Ecto neural progenitor cell (in vitro differentiated cells): ENCODE results near the gene GALNTL6.

Source experiments
- DNase-seq: peaks from one replicate; pipeline ENCODE4 v3.0.0-alpha.2; 2018; ENCODE audit warnings: low spot score

Gene GALNTL6

DNA sequence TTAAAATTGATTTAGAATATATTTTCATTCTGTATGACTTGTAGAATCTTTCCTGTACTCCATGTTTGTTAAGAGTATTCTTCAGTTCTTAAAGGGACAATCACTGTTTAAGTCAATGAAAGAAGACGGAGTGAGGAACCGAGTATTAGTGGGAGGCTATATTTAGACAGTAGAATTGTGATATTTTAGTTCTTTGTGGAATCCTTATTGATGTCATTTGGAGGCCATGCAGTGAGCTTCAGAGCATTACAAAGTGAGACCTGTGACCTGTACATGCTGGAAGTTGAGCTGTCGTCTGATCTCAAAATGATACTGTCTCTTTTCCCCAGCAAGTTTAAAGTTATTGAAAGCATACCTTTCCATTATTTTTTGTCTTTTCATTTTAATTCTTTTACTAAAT lies 394.7 kb downstream of the GALNTL6 start:
- no peak for DNase-seq

- no peak for DNase-seq
Observed at GRCh38 chr4:172220679-172221078, 407.5 kb downstream of the GALNTL6 start.

GRCh38 chr4:172225457-172225856 lies 412.3 kb downstream of the GALNTL6 start:
- DNase-seq: no peak

GRCh38 chr4:172232966-172233365 lies 419.8 kb downstream of the GALNTL6 start:
- peak; percentile 44 for DNase-seq

GRCh38 chr4:172243551-172243950 lies 430.3 kb downstream of the GALNTL6 start:
- no peak for DNase-seq

DNA sequence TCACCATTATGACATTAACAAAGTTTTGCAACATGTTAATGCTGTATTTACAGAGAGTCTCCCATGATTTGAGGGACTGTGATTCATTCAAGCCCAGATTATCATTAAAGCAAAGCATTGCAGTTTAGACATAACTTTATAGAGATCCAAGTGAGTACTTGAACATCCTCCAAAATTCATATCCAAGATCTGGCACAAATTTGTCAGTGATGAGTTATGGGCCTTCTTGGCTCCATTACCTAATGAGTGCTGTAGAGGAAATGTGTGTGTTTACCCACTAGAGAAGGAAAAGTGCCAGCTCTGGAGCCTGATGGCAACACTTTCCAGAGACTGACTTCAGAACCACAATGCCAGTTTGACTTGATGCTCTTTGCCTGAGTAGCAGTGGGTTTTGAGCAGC lies 432.3 kb downstream of the GALNTL6 start:
- no peak for DNase-seq

DNA sequence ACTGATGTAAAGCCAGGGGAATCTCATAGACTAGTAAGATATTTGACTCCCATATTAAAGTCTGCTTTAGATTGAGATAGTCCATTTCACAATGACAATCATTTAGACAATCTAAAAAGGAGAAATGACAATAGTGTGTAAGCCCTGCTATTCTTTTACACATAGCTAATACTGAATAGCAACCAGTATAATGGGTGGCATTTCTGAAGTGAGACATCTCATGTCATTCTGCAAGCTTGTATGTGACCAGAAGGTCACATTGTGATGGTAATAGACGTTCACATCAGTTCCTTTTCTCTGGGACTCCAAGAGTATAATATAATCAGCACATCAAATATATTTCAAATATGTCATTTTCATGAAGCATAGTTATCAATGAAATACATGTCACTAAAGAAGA lies 440.2 kb downstream of the GALNTL6 start:
- DNase-seq: no peak

- DNase-seq: no peak
Observed at GRCh38 chr4:172256820-172257219, 443.6 kb downstream of the GALNTL6 start.

DNA sequence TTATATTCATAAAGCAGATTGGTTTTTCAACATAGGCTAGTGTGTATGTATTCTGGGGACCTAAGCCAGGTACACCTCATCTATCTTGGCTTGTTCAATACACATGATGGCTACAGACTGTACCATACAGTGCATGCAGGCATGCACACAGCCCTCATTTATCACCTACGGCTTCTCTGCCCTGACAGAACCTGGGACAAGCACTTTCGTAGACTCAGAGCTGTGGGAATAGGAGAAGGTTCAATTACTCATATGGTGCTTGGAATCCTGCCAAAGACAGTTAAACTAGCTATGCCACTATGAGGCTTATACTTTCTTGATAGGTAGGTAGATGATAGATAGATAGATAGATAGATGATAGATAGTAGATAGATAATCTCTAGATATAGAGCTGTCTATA lies 457.2 kb downstream of the GALNTL6 start:
- no peak for DNase-seq

GRCh38 chr4:172287117-172287516 lies 473.9 kb downstream of the GALNTL6 start:
- DNase-seq: no peak

DNA sequence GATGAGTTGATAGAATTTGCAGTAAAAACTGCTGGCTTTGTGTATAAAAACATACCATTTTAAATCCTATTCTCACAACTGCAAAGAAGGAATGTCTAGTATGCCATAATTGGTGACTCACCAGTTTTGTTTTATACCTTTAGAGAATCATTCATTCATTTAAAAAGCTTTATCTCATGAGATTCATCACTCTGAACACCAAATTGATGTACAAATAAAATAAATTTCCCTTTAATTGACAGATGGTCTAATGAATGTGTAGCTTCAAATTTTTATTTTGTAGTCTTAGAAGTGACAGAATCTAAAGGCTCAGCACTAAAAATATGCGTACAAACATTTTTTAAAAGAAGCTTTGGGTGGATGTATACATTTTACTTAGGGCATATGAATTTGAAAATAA lies 492.5 kb downstream of the GALNTL6 start:
- DNase-seq: no peak

DNA sequence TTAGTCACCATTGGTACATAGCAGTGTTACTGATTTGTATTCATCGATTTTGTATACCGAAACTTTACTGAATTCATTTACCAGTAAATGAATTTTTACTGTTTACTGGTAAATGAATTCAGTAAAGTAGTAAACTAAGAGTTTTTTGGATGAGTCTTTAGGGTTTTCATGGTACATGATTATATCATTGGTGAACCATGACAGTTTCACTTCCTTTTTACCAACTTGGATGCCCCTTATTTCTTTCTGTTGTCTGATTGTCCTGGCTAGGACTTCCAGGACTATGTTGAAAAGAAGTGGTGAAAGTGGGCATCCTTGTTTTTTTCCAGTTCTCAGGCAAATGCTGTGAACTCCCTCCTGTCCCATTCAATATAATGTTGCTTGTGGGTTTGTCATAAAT lies 494.9 kb downstream of the GALNTL6 start:
- DNase-seq: no peak

DNA sequence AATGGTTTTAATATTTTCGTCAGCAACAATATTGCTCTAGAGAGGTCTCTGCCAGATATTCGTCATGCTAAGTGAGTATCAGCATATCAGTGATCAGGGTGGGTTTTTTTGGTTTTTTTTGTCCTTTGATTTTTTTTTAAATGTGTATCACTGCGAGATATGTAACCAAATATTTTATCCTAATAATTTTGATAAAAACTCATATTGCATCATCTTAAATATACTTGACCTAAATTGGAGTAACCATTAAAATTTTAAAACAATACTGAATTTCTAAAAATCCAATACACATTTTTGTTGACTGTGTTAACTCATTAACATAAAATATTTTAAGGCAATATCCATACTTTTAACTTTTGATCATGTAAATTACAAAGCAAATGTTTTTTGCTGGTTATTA lies 498.5 kb downstream of the GALNTL6 start:
- no peak for DNase-seq

GRCh38 chr4:172323288-172323687 lies 510.1 kb downstream of the GALNTL6 start:
- DNase-seq: no peak

- DNase-seq: no peak
Observed at GRCh38 chr4:172344308-172344938, 531.2 kb downstream of the GALNTL6 start.

DNA sequence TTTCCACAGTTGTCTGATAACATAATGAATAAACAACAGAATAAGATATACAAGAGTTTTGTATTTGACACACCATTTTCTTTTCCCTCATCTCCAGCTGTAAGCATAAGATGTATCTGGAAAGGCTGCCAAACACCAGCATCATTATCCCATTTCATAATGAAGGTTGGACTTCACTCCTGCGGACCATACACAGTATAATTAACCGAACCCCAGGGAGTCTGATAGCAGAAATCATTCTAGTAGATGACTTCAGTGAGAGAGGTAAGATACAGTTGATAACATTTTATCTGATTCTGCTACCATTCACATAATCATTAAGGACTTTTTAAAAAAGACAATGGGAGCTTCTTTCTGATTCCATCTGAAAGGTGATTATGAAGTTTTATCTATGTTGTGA lies 535.2 kb downstream of the GALNTL6 start:
- no peak for DNase-seq

DNA sequence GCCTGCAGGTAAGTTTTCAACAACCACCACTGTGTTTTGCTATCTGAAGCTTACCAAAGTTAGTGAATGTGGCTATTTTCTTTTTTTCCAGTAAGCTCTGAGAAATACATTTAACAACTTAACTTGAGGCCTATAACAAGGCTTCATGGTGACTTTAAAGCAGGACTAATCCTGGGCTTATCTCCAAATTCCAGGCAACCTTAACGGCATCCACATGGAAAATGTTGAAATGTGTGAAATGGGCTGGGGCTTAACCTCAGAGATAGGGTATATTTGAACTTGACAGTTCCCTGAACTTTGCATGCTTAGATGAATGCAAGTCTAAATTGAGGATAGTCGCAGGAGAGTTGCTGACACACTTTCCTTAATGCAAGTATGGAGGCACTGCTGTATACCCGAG lies 539.2 kb downstream of the GALNTL6 start:
- DNase-seq: no peak

DNA sequence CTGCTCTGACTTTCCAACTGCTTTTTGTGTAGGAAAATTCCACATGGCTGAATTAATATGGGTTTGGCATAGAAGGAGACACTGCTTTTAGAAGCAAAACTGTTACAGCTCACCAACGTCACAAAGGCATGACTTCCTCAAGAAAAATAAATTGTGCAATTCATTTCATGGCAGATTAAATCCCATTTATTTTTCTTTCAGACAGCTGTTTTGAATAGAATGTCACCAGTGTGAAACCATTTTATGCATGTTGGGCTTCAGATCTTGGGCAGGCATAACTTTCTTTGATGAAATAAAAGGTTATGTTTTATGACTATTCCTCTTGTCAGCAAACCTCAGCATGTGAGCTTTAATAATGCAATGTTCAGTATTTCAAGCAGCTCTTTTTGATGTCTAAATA lies 542.8 kb downstream of the GALNTL6 start:
- DNase-seq: no peak

DNA sequence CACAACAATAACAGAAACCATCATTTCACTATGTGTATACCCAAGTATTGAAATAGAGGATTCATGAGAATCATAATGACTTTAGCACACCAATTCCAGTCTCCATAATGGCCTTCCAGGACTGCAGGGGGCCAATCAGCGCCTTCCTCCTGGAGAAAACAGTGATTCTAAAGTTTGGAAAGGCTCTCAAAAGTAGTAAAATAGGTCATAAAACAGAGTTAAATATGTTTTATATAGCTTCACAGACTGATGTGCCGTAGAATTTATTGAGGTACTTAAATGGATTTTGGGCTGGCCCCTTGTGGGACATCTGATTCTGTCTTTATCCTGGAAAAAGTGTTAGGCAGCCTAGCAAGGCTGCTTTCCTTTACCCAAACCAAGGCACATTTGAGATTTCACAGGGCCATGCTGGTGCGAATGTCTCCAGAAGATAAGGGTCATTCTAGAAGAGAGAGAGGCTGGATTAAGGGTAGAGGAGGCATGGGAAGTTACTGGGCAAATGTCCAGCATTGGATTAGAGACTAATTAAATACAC lies 543.9 kb downstream of the GALNTL6 start:
- DNase-seq: no peak

GRCh38 chr4:172362569-172362968 lies 549.4 kb downstream of the GALNTL6 start:
- no peak for DNase-seq

DNA sequence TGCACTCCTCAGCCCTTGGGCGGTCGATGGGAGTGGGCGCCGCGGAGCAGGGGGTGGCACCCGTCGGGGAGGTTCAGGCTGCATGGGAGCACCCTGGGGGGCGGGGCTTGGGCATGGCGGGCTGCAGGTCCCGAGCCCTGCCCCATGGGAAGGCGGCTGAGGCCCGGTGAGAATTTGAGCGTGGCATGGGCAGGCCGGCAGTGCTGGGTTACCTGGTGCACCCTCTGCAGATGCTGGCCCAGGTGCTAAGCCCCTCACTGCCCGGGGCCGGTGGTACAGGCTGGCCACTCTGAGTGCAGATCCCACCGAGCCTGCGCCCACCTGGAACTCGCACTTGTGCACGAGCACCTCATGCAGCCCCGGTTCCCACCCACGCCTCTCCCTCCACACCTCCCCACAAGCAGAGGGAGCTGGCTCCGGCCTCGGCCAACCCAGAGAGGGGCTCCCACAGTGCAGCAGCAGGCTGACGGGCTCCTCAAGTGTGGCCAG lies 556.3 kb downstream of the GALNTL6 start:
- no peak for DNase-seq

GRCh38 chr4:172377486-172378140 lies 564.4 kb downstream of the GALNTL6 start:
- no peak for DNase-seq

DNA sequence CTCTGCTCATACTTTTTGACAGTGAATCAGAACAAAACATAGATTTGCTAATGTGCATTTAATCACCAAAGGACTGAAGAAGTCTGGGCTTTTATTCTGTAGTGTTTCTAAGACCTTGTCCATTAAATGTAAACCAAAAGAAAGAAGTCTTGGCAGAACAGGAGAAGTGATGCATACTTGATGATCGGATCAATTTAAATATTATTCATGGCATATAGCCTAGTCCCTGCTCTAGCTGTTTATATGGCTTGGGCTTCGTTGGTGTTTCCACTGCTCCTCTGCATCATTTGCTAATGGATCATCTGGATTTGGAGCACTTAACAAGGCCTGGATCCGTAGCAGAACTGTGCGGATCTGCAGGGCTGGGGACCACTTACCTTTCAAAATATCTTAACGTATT lies 566.6 kb downstream of the GALNTL6 start:
- no peak for DNase-seq

DNA sequence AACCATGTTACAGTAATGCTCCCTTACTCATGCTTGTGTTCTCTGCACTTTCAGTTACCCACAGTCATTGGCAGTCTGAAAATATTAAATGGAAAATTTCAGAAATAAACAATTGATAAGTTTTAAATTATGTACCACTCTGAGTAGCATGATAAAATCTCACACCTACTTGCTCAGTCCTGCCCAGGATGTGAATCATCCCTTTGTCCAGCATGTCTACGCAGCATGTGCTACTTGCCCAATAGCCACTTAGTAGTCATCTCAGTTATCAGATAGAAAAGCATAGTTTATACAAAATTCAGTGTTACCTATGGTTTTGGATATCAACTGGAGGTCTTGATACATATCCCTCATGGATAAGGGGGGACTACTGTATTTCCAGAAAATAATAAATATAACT lies 577.1 kb downstream of the GALNTL6 start:
- DNase-seq: no peak
